GM21786 (cell line): ENCODE data around the gene RECQL.
"Not testable (repeated sequence)": the region's sequence is repeated elsewhere in the genome, so short reads cannot be mapped to it uniquely, and the experiment has no call there.

ENCODE experiments used
- ATAC-seq: cut with Tn5 transposase; IDR thresholded peaks from one replicate; pipeline ENCODE4 v1.9.1; 2021; ENCODE audit not compliant: unreplicated experiment

RECQL gene

DNA sequence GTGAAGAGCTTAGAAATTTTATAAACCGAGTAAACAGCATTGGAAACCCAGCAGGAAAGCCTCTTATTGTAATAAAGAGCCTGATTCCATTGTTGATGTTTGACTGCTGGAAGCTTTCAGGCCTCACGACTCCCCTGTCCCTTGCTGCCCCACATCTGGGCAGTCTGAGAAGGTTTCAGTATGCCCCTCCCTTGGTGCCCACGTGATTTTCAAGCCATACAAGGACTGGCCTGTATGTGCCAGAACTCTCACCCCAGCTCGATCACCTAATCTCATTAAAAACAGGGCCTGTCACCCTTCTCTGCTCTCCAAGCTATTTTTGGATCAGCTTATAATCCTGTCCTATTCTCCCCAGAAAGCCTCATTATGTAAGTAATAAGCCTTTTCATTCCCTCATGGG is 71.4 kb downstream of the RECQL start:
- no peak for ATAC-seq

- ATAC-seq, result no peak
Measured at GRCh38 chr12:21428241-21428640, 73.2 kb downstream of the RECQL start.

DNA sequence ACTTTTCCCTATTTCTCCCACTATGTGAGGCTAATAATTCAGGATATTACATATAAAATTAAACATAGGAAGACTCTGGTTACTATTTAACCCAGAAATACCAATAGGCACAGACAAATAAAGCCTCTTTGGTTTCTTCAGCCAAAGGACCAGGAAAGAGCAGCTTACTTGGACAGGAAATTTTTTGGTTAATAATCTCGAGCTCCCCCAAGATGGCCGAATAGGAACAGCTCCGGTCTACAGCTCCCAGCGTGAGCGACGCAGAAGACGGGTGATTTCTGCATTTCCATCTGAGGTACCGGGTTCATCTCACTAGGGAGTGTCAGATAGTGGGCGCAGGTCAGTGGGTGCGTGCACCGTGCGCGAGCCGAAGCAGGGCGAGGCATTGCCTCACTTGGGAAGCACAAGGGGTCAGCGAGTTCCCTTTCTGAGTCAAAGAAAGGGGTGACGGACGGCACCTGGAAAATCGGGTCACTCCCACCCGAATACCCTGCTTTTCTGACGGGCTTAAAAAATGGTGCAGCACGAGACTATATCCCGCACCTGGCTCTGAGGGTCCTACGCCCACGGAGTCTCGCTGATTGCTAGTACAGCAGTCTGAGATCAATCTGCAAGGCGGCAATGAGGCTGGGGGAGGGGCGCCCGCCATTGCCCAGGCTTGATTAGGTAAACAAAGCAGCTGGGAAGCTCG is 82.3 kb downstream of the RECQL start:
- ATAC-seq, result not testable (repeated sequence)
